Muscle layer of duodenum (tissue), 2 donors: ENCODE results near the gene HEG1.
A peak's percentile ranks its signal among the peaks of the same experiment; 100 is the strongest.

Experiments used
- H3K27ac ChIP-seq: one replicate; pipeline ENCODE4 v1.7.0; 2013; ENCODE audit warnings: mild to moderate bottlenecking, low read length
- H3K27me3 ChIP-seq: one replicate; pipeline ENCODE4 v1.7.0; 2013; ENCODE audit warnings: low read depth, mild to moderate bottlenecking, control low read depth, low read length
- H3K36me3 ChIP-seq, 2 donors: one replicate each; pipeline ENCODE4 v1.7.0; 2013; ENCODE audit warnings: low read length in 2 of 2, control low read depth in 1 of 2, mild to moderate bottlenecking in 1 of 2; ENCODE audit not compliant: insufficient read depth in 2 of 2, control insufficient read depth in 1 of 2
- H3K4me1 ChIP-seq, 2 donors: one replicate each; pipeline ENCODE4 v1.7.0; 2013; ENCODE audit warnings: low read length in 2 of 2, mild to moderate bottlenecking in 2 of 2, control low read depth in 1 of 2, moderate library complexity in 1 of 2; ENCODE audit not compliant: insufficient read depth in 2 of 2, control insufficient read depth in 1 of 2
- H3K4me3 ChIP-seq, 2 donors: one replicate each; pipeline ENCODE4 v1.7.0; 2013; ENCODE audit warnings: low read length in 2 of 2, low read depth in 1 of 2, mild to moderate bottlenecking in 1 of 2
- H3K9me3 ChIP-seq, 2 donors: one replicate each; pipeline ENCODE4 v1.7.0; 2013; ENCODE audit warnings: low read length in 2 of 2, control low read depth in 1 of 2, mild to moderate bottlenecking in 1 of 2; ENCODE audit not compliant: control insufficient read depth in 1 of 2
- donor health status: healthy.

The HEG1 gene

DNA sequence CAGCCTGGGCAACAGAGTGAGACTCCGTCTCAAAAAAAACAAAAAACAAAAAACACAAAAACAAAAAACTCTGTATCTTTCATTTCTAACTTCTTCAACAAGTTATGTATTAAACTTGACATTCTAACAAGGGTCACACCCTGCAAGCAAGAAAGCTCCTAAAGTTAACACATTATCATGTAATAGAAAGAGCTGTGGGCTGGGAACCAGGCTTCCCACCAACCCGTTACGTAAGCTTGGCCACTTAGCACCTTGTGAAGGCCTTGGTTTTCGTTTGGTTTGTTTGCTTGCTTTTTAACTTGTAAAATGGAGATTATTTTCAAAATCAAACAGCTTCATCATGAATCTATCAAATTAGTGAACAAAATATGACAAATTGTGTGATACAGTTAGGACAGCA is 47.0 kb downstream of the HEG1 start:
- H3K9me3 ChIP-seq = no peaks in the 10 kb centered on the region
- H3K36me3 ChIP-seq = peaks cover 42 to 77% of the 10 kb centered on the region in 2 donors
- H3K4me1 ChIP-seq = peaks cover 4 to 26% of the 10 kb centered on the region in 2 donors
- H3K4me3 ChIP-seq = no peak overlapping the region
- H3K27ac ChIP-seq = no peak overlapping the region
- no peaks in the 10 kb centered on the region for H3K27me3 ChIP-seq

DNA sequence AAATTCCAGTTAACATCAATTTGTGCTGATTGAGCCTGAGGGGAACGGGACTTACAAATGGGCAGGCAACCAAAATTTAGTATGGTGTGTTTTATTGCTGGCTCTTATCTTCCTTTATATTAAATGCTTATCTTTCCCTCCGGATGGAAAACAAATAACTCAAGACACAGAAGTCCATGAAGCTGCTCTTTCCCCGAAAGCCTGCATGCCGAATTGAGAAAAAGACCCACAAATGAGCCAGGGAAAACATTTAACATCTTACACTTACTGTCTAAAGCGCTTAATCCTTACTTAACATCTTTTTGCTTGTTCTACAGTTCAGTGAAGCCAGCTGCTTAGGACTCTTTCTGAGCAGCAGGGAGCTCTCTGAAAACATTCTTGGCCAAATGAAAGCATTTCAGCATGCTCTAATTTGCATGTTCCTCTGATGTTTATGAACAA is 49.5 kb downstream of the HEG1 start:
- peaks cover 24 to 57% of the 10 kb centered on the region in 2 donors for H3K36me3 ChIP-seq
- H3K27ac ChIP-seq = no peak overlapping the region
- no peaks in the 10 kb centered on the region for H3K27me3 ChIP-seq
- H3K4me1 ChIP-seq = peaks cover 17 to 48% of the 10 kb centered on the region in 2 donors
- H3K9me3 ChIP-seq = no peaks in the 10 kb centered on the region
- no peak overlapping the region for H3K4me3 ChIP-seq

DNA sequence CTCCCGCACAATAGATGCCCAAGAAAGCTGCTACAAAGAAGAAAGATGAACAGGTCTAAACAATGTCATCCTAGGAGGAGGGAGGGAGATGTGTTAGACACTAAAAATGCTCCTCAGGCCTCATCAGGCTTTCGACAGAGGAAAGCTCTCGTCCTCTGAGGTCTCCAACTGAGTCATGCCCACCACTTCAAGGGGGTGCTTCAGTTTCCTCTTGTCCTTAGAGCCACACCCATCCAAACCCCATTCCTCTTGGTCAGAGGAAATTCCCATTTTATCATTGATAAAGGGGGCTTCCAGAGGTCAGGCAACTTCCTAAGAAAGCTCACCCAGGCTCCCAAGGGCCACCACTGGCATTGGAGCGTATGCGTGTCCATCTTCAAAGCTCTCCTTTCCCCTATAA is 50.1 kb downstream of the HEG1 start:
- peaks cover 17 to 52% of the 10 kb centered on the region in 2 donors for H3K4me1 ChIP-seq
- no peak overlapping the region for H3K27ac ChIP-seq
- no peak overlapping the region for H3K4me3 ChIP-seq
- no peaks in the 10 kb centered on the region for H3K9me3 ChIP-seq
- no peaks in the 10 kb centered on the region for H3K27me3 ChIP-seq
- H3K36me3 ChIP-seq = peaks cover 23 to 62% of the 10 kb centered on the region in 2 donors

DNA sequence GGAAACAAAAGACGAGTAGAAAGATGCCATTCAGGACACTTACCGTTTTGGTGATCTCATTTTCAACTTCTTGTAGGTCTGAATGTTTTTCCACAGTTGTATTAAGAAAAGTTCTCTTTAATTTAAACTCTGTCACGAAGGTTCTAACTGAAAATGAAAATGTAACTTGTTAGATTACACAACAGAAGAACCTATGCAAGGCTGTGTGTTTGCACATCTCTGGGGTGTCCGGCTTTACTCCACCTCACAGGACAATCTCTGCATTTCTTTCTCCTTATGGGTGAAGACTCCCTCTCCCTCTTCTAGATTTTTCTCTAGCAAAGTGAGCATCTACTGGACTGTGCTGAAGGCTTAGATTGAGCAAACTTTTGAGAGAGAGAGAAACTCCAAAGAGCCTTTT is 50.6 kb downstream of the HEG1 start:
- peaks cover 23 to 61% of the 10 kb centered on the region in 2 donors for H3K36me3 ChIP-seq
- H3K4me1 ChIP-seq = peaks cover 17 to 56% of the 10 kb centered on the region in 2 donors

DNA sequence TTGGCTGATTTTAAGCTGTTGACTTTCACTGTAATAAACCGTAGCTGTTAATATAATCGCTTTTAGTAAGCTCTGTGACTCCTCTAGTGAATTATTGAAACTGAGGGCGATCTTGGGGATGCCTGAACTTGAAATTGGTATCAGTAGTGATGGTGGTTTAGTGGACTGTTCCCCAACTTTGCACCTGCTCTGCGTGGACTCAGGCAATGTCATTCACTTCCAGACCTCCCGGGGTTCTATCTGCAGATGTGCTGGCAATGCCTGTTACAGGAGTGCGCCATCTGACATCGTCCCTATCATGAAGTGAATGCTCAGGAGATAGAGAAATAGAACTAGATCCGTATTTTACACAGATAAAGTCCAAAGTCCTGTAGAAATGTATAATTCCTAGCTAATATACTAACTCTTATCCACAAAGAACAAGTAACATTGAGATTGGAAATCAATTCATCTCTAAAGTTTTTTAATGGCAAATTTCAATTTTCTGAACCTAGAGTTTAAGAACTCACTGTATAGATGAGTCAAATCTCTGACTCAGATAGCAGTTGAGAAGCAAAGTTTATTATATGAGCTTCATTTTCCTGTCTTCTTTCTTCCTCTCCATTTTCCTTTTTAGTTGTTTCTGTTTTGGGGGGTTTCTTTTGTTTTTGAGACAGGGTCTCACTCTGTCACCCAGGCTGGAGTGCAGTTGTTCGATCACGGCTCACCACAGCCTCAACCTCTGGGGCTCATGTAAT is 51.8 kb downstream of the HEG1 start:
- no peak overlapping the region for H3K27ac ChIP-seq
- peaks cover 29 to 61% of the 10 kb centered on the region in 2 donors for H3K36me3 ChIP-seq
- no peaks in the 10 kb centered on the region for H3K9me3 ChIP-seq
- no peaks in the 10 kb centered on the region for H3K27me3 ChIP-seq
- peaks cover 25 to 67% of the 10 kb centered on the region in 2 donors for H3K4me1 ChIP-seq
- no peak overlapping the region for H3K4me3 ChIP-seq

More for the DNA sequence above, 50.6 kb downstream of the HEG1 start:
- H3K9me3 ChIP-seq = no peaks in the 10 kb centered on the region
- no peak overlapping the region for H3K27ac ChIP-seq
- H3K27me3 ChIP-seq = no peaks in the 10 kb centered on the region
- no peak overlapping the region for H3K4me3 ChIP-seq

DNA sequence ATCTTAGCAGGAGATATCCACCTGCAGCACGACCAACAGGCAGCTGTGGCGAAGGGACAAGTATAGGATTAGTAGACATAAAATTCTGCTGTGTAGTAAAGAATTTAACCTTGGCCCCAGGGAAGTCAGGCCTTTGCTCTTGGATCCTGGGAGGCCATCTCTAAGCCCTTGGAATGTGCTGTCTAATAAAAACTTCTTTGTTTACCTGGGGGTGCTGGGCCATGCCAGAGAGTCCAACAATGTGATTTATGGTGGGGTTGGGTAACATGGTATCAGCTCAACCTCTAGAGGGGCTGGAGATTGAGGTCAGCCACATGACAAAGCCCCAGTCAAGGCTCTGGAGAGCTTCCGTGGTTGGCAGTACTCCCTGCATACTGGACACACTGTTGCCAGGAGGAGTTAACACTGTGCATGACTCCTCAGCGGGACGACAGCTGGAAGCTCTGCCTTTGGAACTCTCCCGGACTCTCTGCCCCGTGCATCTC is 52.4 kb downstream of the HEG1 start:
- no peaks in the 10 kb centered on the region for H3K9me3 ChIP-seq
- H3K4me3 ChIP-seq = no peak overlapping the region
- H3K27ac ChIP-seq = peak overlapping the region; percentile 10
- no peaks in the 10 kb centered on the region for H3K27me3 ChIP-seq
- peaks cover 25 to 73% of the 10 kb centered on the region in 2 donors for H3K4me1 ChIP-seq
- H3K36me3 ChIP-seq = peaks cover 32 to 54% of the 10 kb centered on the region in 2 donors

DNA sequence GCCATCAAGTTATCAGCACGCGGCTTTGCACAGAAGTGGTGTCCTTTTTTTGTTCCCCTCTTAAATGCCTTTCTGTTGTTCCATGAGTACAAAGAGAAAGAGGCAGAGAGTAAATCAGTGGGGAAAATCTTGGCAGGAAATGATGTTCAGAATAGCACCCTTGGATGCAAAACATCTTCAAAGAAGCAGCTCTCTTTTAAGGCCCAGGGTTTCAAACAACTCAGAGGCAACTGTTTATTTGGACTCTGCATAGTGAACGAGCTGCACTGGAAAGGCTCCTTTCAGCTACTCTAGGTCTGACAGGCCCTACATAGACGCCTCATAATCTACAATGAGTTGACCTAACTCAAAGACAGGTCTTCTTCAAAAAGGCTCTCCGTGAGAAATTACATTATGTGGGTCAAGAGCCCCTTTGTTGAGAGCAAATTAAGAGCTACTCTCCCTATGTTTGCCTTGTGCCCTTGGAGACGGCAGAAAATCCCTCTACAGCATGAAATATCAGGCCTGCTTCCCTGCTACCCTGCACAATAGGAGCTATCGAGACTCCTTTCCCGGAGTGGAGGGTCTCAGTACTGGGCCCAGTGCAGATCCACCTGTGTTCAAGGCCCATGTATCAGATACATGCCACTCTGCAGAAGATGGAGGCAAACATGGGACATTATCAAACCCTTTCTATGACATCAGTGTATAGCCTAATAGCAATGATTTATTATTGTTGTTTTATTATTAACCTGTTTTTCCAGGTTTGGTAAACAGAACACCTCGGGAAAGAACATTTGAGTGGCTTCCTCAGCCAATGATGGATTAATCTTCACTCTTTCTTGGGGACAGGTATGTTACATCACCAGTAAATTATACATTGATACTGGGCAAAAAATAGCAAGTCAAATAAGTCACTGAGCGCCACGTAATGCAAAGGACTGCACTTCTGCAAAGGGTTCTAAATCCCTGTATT is 53.1 kb downstream of the HEG1 start:
- H3K4me1 ChIP-seq = peaks cover 25 to 79% of the 10 kb centered on the region in 2 donors
- peaks cover 35 to 48% of the 10 kb centered on the region in 2 donors for H3K36me3 ChIP-seq
- H3K27ac ChIP-seq = peak overlapping the region; percentile 7

DNA sequence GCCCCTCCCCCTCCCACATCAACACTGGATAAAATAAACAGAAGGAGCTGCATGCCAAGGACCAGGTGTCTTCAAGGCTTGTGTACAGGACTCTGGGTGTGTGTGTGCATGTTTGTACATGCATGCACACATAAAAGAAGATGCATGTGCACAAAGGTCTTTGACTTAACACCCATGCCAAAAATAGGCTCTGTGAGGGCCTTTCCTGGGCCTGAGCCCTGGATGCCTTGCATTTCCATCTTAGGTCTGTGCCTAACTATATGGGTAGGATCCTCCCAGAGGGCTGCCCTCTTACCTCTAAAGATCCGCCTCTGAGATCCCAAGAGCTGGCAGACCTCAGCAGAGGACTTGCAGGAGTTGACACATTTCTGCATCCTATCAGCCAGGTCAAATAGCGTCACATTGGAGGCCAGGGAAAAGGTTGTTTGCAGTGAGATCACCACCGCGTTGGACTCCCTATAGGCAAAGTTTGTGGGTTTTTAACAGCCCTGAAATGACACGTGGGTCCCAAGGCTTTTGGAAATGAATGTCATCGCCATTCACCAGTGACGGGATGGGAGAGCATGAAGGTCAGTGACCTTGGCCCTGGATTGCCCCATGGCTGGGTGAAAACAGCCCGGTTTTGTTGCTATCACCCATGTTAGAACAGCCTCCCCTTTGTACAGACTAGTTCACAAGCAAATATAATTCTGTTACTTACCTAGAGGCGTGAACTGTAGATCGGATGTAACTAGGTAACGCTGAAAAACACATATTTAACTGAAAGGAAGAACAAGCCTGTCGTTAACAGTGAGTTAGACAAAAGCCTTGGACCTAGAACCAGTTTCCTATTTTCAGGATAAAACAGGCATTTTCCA is 54.0 kb downstream of the HEG1 start:
- Histone ChIP-seq H3K36me3 (peaks cover 39 to 43% of the 10 kb centered on the region in 2 donors), H3K9me3 (no peaks in the 10 kb centered on the region), H3K27ac (peak overlapping the region; percentile 7), H3K4me3 (no peak overlapping the region), H3K4me1 (peaks cover 25 to 88% of the 10 kb centered on the region in 2 donors), H3K27me3 (no peaks in the 10 kb centered on the region)

More for the DNA sequence above, 53.1 kb downstream of the HEG1 start:
- H3K9me3 ChIP-seq = no peaks in the 10 kb centered on the region
- H3K27me3 ChIP-seq = no peaks in the 10 kb centered on the region
- H3K4me3 ChIP-seq = no peak overlapping the region

DNA sequence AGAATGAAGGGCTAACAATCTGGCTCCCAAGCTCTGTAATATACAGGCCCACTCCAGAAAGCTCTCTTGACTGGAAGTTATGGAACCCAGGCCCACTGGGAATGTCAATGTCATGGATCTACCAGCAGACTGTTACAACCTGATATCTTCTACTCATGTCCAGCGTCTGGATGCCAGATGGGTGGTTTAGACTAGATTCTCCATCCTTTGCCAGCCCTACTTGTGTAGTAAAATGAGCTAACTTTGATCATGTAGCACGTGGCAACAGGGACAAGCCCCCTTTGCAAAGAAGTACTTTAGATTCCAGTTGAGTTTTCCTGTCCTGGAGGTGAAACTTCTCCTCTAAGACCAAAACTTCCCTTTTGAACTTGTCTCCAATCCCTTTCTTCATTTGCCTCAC is 55.1 kb downstream of the HEG1 start:
- no peaks in the 10 kb centered on the region for H3K27me3 ChIP-seq
- peaks cover 33 to 35% of the 10 kb centered on the region in 2 donors for H3K36me3 ChIP-seq
- peaks cover 27 to 96% of the 10 kb centered on the region in 2 donors for H3K4me1 ChIP-seq
- H3K9me3 ChIP-seq = no peaks in the 10 kb centered on the region
- H3K27ac ChIP-seq = no peak overlapping the region
- no peak overlapping the region for H3K4me3 ChIP-seq

DNA sequence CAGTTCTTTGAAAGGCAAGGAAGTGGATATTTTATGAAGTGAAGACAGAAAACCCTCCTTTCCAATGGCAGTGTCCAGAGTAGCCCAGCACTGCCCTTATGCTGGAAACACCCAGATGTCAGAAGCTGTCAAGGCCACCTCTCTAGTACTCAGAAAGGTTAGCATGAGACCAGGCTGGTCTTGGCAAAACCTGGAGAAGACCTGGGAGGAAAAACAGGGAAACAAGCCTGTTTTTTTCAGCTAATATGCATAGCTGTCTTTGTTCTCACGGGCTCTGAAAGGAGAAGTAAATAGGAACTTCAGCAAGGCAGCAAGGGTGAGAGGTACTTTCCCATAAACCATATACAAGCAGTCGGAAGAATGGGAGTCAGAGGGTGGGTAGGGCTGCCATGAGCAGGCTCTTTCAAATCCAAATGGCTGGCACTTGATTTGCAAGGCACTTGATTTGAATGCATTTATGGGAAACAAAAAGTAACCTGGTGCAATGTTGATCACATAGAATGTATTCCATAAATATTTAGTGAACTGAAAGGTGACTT is 55.8 kb downstream of the HEG1 start:
- Histone ChIP-seq H3K27me3 (no peaks in the 10 kb centered on the region), H3K27ac (no peak overlapping the region), H3K36me3 (peaks cover 26 to 31% of the 10 kb centered on the region in 2 donors), H3K4me3 (no peak overlapping the region), H3K9me3 (no peaks in the 10 kb centered on the region), H3K4me1 (peaks cover 31 to 95% of the 10 kb centered on the region in 2 donors)
